GM19452 (cell line): Measurements from ENCODE around the gene SMIM34.
"Not testable (repeated sequence)": the region's sequence is repeated elsewhere in the genome, so short reads cannot be mapped to it uniquely, and the experiment has no call there.

Experiments
- ATAC-seq: cut with Tn5 transposase; IDR thresholded peaks from one replicate; pipeline ENCODE4 v1.9.1; 2021; ENCODE audit not compliant: unreplicated experiment

The SMIM34 gene, protein sequence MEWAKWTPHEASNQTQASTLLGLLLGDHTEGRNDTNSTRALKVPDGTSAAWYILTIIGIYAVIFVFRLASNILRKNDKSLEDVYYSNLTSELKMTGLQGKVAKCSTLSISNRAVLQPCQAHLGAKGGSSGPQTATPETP

GRCh38 chr21:34423805-34424204, at the start of gene SMIM34:
TSS of gene SMIM34 (minus strand) at chr21:34423951. CDS start at chr21:34423839, 112 bp downstream.
- not testable (repeated sequence) for ATAC-seq

- ATAC-seq: not testable (repeated sequence)
Observed at GRCh38 chr21:34467333-34467732, 43.6 kb upstream of the SMIM34 start.

DNA sequence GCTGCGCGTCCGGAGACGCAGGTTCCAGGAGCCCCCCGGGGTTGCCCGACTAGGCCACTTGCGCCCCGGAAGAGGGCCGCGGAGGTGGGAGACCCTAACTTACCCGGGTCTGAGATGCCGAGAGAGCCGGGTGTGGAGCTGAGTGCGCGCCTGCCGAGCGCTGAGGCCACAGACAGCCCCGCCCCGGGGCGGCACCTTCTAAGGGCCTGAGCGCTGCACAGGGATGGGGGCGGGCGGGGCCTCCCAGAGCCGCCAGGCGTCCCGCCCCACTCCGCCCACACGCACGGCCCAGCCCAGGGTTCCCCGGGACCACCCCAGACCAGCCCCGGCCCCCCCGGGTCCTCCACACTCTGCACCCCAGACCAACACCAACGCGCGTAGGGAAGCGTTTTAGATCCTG, 35.7 kb upstream of the SMIM34 start:
- ATAC-seq: not testable (repeated sequence)

DNA sequence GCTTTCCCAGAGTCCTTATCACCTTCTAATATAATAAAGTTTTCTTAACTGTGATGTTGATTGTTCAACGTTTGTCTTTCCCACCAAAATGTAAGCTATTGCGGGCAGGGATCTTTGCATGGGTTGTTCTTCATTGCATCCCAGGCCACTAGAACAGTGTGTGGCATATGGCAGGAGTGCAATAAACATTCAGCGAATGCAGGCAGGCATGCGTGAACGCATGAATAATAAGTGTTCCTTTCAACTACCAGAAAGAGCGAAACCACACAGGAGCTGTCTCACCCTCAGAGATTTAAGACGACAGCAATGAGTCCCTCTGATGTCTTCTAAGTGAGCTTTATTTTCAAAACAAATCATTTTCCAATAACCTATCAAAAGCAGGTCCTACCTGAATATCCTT, 34.5 kb upstream of the SMIM34 start:
- ATAC-seq: not testable (repeated sequence)

GRCh38 chr21:34456180-34456579, 32.4 kb upstream of the SMIM34 start:
- not testable (repeated sequence) for ATAC-seq

DNA sequence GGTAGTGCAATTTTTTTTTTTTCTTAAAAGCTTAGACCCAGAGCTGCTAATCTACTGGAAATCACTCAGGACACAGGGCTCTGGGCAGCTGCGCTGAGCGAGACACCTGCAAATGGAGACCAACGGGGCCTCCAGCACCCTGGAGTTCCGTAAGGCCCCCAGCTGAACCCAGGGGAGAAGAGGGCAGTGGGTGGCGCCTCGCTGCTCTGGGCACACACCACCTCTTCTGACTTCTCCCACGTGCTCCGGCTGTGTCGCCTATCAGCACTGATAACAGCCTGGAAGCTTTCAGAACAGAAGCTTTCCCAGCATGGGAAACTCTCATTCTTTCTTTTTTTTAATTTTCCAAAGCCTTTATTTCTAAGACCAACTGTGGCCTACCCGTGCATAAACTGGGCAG, 31.9 kb upstream of the SMIM34 start:
- ATAC-seq: not testable (repeated sequence)

GRCh38 chr21:34447018-34447417, 23.3 kb upstream of the SMIM34 start:
- ATAC-seq: not testable (repeated sequence)

GRCh38 chr21:34443486-34443885, 19.7 kb upstream of the SMIM34 start:
- not testable (repeated sequence) for ATAC-seq

DNA sequence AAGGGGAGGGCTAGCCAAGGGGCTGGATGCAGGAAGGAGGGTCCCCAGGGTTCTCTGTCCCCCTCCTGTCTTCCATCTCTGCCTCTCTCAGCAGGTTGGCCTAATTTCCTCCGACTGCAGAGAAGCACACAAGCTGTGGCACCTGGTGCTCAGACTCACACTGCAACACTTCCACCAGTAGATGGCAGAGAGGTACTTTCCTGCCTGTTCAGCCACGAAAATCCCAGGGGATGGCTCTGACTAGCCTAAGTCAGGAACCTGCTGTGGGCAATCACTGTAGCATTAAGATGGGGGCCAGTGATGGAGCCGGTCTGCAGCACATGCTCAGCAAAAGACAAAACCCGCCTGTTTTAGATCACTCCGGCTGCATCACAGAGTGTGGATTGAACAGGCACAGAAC, 6.0 kb upstream of the SMIM34 start:
- ATAC-seq: not testable (repeated sequence)

DNA sequence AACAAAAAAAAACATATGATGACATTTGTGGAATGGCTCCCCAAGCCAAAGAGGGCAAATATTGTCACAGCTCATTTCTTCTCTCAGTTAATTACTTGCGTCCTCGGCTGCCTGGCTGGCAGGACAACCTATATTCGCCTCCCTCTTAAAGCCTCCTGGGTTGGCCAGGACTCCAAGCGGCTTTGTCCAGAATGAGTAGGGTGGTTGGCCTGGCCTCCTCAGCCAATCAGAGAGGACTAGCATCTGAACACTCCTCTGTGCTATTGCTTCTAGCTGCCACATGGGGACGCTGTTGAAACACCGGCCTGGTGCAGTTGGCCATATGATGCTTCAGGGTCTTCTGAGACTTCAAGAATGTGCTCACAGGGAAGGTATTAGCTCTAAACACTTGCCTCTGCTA, 4.7 kb upstream of the SMIM34 start:
- not testable (repeated sequence) for ATAC-seq

GRCh38 chr21:34427339-34427738, 3.6 kb upstream of the SMIM34 start:
- not testable (repeated sequence) for ATAC-seq

GRCh38 chr21:34417448-34418077, 6.2 kb downstream of the SMIM34 start:
- ATAC-seq: not testable (repeated sequence)

DNA sequence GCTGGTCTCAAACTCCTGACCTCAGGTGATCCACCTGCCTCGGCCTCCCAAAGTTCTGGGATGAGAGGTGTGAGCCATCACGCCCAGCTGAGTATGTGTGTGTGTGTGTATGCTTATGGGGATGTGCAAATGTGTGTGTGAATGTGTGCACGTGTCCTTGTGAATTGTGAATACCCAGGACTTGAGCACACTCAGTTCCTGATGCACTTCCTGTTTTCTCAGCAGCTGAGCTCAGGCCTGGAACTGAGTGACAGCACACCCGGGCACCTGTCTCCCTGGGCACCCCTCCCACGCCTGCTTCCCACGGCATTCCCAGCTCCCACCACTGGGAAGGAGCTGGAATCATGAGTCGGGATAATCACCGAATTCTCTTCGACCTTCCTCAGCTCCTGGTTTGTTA, 16.5 kb downstream of the SMIM34 start:
- not testable (repeated sequence) for ATAC-seq

DNA sequence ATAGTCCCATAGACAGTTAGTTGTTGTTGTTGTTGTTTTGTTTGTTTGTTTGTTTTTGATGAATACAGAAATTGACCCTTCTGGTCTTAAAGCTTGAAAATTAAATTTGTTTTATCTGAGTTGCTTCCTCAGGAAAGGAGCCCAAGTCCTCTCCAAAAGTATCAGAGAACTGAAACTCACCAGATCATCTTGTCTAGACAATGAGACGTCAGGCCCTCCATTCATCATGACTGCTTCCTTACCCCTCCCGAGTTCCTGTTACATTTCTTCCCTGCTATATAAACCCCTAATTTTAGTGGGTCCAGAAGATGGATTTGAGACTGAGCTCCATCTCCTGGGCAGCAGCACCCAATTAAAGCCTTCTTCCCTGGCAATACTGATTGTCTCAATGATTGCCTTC, 17.1 kb downstream of the SMIM34 start:
- not testable (repeated sequence) for ATAC-seq

DNA sequence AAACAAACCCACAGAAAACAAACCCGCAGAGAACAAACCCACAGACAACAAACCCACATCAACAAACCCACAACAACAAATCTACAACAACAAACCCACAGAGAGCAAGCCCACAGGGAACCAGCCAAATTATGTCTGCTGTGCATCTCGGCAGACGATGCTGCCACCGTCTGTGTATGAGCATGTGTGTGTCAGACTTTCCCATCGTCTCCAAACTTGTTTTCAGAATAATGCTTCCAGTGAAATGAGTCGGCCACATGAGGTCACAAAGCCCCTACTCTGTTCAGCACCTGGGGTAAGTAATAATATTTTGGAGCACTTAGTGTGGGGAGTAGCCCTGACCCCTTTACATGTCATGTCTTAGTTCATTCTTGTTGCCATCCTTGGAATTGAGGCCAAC, 17.6 kb downstream of the SMIM34 start:
- not testable (repeated sequence) for ATAC-seq

DNA sequence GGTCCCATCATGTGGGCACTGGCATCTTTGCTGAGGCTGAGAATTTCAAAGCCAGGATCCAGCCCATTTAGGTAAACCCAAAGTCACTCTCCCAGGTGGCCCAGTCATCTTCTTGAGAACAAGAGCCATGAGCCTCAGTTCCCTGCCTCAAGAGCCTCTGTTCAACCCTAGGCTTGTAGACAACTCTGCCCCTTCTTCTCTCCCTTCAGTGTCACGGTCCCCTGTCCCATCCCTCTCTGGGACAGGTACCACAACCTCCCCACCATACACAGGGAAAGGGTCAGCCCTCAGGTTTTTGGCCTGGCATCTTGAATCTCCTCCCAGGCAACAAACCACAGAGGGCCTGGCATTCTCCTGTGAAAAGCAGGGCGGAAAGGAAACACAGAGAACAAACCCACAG, 18.1 kb downstream of the SMIM34 start:
- ATAC-seq: not testable (repeated sequence)

- ATAC-seq: not testable (repeated sequence)
Observed at GRCh38 chr21:34404742-34405141, 19.0 kb downstream of the SMIM34 start.

GRCh38 chr21:34400522-34400921, 23.2 kb downstream of the SMIM34 start:
- not testable (repeated sequence) for ATAC-seq

DNA sequence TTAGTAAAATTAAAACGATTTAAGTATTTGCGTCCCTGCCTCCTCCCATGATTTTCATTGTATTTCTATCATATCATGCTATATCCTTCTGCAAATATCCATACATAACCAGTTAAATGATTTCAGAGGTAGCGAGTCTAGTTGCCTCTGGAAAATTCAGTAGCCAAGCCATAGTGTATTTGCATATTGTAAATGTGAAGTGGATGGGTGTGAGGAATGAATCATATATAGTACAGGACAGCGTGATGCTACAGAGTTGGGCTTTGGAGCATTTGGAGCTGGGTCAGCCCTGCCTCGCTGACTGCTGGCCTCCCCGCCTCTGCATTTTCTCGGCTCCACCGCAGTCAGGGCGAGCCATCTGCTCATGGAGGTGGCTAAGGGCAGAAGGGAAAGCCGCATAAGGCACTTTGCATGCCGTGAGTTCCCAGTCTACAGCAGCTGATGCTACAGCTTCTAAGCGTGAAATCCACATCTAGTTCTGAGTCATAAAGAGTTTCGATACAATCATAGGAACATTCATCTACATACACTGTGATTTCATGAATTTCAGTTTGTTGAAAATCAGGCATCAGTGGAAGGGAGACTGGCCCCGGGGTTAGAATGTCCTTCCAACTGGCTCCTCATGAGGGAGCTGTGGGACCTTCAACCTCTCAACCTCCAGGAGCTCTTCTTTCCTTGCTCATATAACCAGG, 39.9 kb downstream of the SMIM34 start:
- ATAC-seq: peak; percentile 93

DNA sequence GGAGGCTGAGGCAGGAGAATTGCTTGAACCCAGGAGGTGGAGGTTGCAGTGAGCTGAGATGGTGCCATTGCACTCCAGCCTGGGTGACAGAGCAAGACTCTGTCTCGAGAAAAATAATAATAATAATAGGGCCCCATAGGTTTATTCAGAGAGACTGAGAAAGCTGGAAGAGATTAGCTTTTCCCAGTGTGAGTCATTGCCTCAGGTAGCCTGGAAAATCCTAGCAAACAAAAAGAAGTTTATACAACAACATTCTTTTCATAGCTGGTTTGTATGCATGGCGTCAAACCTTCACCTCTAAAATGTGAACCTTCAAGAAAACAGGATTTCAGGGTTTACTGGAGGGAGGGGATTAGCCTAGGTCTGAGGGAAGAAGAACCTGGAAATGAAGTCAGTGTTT, 40.6 kb downstream of the SMIM34 start:
- not testable (repeated sequence) for ATAC-seq

DNA sequence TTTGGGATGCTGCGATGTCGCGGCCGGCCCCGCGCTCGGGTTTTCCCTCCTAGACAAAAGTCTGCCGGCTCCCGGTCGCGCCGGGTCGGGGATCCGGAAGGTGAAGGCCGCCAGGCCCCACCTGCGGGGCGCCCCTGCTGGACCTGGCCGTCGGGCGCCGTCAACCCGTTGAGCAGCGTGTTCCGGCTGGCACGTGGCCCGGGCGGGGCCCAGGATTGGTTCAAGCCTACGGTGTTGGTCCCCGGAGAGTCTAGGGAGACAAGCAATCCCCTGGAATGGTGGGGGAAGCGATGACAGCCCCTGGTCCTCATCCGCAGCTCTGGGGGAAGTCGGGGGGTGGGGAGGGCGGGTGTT, 48.2 kb downstream of the SMIM34 start:
- ATAC-seq: peak; percentile 82

GRCh38 chr21:34374940-34375618, 48.7 kb downstream of the SMIM34 start, which contains the start of gene SMIM11:
TSS of gene SMIM11 (plus strand) at chr21:34375507. CDS start at chr21:34379505, 3,998 bp downstream.
- peak; percentile 91 for ATAC-seq
